Measurements from ENCODE around the gene NTN1.
"Not testable (repeated sequence)": the region's sequence is repeated elsewhere in the genome, so short reads cannot be mapped to it uniquely, and the experiment has no call there.

NTN1 gene

GRCh38 chr17:9021158-9021991, at the start of gene NTN1:
Gene NTN1 (plus strand): TSS chr17:9021510. CDS start chr17:9022374, 864 bp downstream.
- peak in 1 of 2 donors; percentile 31 for DNase-seq (ENCODE audit: extremely low read depth in 1 of 2, low read depth in 1 of 2)

GRCh38 chr17:8975091-8975725, 46.1 kb upstream of the NTN1 start:
- DNase-seq (ENCODE audit: extremely low read depth in 1 of 2, low read depth in 1 of 2): no peak

- DNase-seq (ENCODE audit: extremely low read depth in 1 of 2, low read depth in 1 of 2): no peak
Measured at GRCh38 chr17:8976638-8977037, 44.7 kb upstream of the NTN1 start.

- no peak for DNase-seq (ENCODE audit: extremely low read depth in 1 of 2, low read depth in 1 of 2)
Measured at GRCh38 chr17:8979715-8980114, 41.6 kb upstream of the NTN1 start.

GRCh38 chr17:8981443-8981842, 39.9 kb upstream of the NTN1 start:
- DNase-seq (ENCODE audit: extremely low read depth in 1 of 2, low read depth in 1 of 2): no peak

- not testable (repeated sequence) for DNase-seq (ENCODE audit: extremely low read depth in 1 of 2, low read depth in 1 of 2)
Measured at GRCh38 chr17:8984225-8984624, 37.1 kb upstream of the NTN1 start.

DNA sequence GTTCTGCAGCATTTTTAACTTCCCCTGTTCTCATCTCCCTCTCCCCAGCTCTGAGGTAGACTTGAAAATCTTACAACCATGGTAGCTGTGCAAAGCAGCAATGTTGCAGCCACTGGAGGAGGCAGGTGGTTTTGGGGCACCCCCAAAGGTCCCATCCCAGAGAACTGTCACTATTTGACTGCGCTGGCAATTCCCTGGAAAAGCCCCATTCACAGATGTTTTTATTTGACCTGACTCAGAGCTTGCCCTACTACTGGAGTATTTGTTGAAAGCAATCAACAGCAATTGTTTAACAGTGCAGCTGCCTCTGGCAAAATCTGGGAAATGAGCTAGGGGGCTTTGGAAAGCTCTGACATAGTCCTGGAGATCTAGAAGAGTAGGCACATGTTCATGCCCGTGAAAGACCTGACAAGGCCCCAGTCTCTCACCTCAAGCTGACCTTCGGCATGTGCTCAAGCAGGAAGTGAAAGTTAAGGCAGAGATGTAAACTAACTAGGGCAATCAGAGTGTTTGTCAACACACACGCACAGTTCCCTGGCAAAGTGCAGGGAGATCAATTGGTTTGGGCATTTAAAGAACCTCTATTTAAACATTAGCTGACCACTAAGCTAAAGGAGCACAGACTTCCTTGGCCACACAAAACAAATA, 36.1 kb upstream of the NTN1 start:
- no peak for DNase-seq (ENCODE audit: extremely low read depth in 1 of 2, low read depth in 1 of 2)

- no peak for DNase-seq (ENCODE audit: extremely low read depth in 1 of 2, low read depth in 1 of 2)
Measured at GRCh38 chr17:8986295-8986694, 35.0 kb upstream of the NTN1 start.

DNA sequence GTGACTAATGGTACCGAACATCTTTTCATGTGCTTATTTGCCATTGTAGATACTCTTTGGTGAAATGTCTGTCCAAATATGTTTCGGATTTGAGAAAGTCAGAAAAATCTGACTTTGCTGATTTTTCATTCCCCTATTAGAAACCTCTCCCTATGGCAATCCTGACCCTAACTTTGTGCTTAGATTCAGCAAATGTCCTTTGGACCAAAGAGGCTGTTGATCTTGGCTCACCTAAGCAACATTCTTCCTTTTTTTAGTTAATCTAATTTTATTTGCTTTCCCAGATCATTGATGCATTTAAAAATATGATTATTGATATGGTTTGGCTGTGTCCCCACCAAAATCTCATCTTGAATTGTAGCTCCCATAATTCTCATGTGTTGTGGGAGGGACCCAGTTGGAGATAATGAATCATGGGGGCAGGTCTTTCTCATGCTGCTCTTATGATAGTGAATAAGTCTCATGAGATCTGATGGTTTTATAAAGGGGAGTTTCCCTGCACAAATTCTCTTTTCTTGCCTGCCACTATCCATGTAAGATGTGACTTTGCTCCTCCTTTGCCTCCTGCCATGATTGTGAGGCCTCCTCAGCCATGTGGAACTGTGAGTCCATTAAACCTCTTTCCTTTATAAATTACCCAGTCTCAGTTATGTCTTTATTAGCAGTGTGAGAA, 32.9 kb upstream of the NTN1 start:
- not testable (repeated sequence) for DNase-seq (ENCODE audit: extremely low read depth in 1 of 2, low read depth in 1 of 2)

- DNase-seq (ENCODE audit: extremely low read depth in 1 of 2, low read depth in 1 of 2): peak; percentile 32 to 41
Measured at GRCh38 chr17:8991514-8992285, 29.6 kb upstream of the NTN1 start.

DNA sequence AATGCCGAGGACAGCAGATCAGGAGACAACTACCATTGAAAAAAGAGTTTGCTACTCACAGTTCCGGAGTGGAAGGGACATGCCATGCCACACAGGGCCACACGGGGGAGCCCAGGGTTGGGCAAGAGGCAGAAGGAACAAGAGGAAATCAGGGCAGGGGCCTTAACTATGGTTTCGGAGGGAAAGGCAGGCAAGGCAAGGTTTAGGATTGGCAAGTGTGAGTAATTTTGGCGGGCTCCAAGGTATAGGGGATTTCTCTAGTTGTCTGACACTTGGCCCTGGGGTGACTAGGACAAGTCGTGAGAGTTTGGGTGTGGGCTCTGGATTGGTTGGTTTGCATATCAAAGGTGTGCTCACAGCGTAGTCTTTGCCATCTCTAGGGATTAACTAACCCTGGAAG, 27.0 kb upstream of the NTN1 start:
- DNase-seq (ENCODE audit: extremely low read depth in 1 of 2, low read depth in 1 of 2): peak in 1 of 2 donors; percentile 32

DNA sequence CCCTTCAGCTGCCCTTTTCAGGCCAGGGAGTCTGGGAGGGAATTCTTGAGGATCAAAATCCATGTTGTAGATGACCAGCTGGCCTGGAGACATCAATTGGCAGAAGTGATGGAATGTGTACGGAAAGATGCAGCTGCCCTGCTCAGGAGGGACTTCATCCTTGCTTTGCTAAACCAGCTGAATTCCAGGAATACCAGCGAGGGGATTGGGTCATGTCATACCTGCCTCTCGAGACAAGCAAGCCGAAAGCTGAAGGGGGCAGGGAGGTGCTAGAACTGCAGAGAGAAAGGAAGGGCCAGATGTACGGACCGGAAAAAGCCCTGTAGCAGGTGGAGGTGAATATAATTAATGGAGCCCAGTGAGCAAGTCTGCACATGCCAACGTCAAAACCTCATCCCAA, 25.6 kb upstream of the NTN1 start:
- DNase-seq (ENCODE audit: extremely low read depth in 1 of 2, low read depth in 1 of 2): no peak

DNA sequence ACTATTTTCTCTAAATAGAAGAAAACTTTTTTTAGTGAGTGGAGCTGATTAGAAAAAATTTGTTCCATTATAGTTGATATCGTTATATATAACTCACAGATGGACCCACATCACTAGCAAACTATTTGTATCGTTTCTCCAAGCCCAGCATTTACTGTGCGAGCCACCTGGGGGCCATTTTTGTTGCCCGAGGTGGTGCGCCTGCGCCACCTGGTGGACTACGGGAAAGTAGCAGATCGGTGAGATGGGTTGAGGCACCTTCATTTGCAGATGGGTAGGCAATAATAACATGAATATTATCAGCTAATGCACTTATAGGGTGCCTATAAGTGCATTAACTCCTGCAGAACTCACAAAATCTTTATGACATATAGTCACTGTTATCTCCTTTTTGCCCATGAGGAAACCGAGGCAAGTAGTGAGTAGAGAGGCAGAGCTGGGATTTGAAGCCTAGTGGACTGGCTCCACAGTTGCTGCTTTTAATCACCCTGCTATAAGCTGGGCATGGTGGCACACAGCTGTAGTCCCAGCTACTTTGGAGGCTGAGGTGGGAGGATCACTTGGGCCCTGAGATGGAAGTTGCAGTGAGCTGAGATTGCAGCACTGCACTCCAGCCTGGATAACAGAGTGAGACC, 23.2 kb upstream of the NTN1 start:
- DNase-seq (ENCODE audit: extremely low read depth in 1 of 2, low read depth in 1 of 2): peak; percentile 61 to 71

DNA sequence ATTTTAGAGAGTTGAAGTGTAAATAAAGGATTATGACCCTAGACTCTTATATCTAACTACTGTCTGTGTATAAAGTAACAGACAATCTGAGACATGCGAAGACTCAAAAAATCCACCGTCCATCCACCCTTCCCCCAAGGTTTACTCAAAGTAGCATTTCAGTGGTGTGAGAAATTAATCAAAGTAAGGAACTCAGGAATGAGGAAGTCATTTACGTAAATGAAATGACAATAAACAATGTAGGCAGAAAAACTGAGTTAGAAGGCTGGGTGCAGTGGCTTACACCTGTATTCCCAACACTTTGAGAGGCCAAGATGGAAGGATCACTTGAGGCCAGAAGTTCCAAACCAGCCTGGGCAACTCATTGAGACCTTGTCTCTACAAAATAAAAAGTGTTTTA, 19.8 kb upstream of the NTN1 start:
- DNase-seq (ENCODE audit: extremely low read depth in 1 of 2, low read depth in 1 of 2): no peak

DNA sequence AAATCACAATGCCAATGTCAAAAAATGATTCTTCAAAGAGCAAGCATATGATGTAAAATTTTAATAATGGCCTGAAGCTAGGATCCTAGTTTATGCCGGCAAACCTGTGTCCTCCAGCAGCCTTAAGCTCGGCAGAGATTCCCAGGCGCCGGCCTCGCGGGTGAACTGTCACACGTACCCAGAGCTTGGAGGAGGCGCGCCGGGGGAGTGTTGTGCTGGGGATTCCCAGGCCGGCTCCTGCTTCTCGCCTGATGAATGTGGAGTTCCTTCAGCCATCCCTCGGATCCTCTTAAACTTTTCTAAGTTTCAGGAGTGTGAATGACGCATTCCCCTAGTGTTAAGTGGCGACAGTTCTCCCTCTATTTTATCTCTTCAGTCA, 19.1 kb upstream of the NTN1 start:
- no peak for DNase-seq (ENCODE audit: extremely low read depth in 1 of 2, low read depth in 1 of 2)

- no peak for DNase-seq (ENCODE audit: extremely low read depth in 1 of 2, low read depth in 1 of 2)
Measured at GRCh38 chr17:9002606-9003354, 18.5 kb upstream of the NTN1 start.

DNA sequence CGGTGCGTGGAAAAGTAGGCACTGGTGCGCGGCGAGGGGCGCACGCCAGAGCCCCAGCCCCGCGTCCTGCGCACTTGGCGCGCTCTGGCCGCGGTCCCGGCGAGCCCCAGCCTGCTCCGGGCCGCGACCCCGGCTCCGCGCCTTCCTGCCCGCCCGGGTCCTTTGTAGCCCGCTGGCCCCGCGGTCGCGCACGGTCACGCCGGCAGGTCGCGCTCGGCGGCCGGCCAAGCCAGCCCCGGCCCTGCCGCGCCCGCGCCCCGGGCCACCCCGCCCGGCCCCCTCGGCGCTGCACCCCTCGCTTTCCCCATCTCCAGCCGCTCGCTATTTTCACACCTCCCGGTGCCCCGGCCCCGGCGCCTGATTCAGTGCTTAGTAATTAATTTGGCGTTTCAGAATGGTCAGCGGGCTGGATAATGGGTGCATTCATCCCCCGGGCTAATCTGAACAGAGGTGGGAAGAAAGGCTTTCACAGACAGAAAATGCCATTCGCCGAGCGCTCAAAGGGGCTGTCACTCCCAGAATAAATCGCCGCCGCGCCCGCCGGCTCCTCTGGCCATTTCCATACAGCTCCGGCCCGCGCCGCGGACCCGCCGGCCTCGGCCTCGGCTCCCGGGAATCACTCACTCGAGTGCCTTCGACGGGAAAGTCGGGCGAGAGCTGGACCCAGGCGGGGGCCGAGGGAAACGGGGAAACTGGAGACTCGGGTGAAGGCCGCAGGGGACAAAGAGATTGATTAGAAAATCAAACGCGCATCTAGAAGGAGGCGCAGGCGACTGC, 17.8 kb upstream of the NTN1 start:
- DNase-seq (ENCODE audit: extremely low read depth in 1 of 2, low read depth in 1 of 2): no peak

GRCh38 chr17:9004132-9004960, 17.0 kb upstream of the NTN1 start:
- no peak for DNase-seq (ENCODE audit: extremely low read depth in 1 of 2, low read depth in 1 of 2)

Measured in activated CD8-positive, alpha-beta memory T cell treated with anti-CD3 and anti-CD28 coated beads for 1 hour (primary cell).